ENCODE measurements around the gene CNTD1.

The CNTD1 gene

DNA sequence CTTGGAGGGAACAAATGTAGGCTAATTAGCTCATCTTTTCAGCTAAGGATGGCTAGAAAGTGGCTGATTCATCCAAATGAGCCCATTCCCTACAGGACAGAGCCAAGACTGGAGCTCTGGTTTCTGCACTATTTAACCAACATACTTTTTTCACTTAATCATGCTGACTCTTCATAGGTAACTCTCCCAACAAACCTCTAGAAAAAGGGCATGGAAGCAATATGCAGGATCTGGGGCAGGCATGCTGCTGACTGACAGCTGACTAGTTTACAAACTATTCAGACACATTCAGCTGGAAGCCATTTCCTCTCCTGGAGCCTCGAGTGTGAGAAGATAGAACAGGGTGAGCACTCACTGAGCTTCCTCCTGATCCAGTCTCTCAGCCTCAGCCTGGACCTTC lies 19.2 kb downstream of the CNTD1 start:
- POLR2A ChIA-PET: interaction anchor here (0.6 to 1.2 kb wide), 3 partner anchors 15 to 180 kb away, joined by 3 to 4 read pairs (median 3); partner anchors contain the start of gene RPL27
- CTCF ChIA-PET: interaction anchor here (0.7 to 8.2 kb wide), 8 partner anchors 7 to 349 kb away, joined by 3 to 46 read pairs (median 4); partner anchors contain the start of genes CNTD1 and COA3
- TF ChIP-seq SP3 (tag by site-specific recombination; IDR thresholded peaks at IDR 0.05): no peak
- TF ChIP-seq, protein P1, sequence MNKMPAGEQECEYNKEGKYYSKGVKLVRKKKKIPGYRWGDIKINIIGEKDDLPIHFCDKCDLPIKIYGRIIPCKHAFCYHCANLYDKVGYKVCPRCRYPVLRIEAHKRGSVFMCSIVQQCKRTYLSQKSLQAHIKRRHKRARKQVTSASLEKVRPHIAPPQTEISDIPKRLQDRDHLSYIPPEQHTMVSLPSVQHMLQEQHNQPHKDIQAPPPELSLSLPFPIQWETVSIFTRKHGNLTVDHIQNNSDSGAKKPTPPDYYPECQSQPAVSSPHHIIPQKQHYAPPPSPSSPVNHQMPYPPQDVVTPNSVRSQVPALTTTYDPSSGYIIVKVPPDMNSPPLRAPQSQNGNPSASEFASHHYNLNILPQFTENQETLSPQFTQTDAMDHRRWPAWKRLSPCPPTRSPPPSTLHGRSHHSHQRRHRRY (tag by site-specific recombination; IDR thresholded peaks at IDR 0.05): no peak
- TF ChIP-seq ZBTB21 (tag by site-specific recombination; IDR thresholded peaks at IDR 0.05): no peak
- no peak for TF ChIP-seq BCL11A (tag by site-specific recombination; IDR thresholded peaks at IDR 0.05; ENCODE audit: low read depth)
- no peak for TF ChIP-seq ZNF768 (tag by site-specific recombination; IDR thresholded peaks at IDR 0.05)
- no peak for TF ChIP-seq REPIN1 (tag by site-specific recombination; IDR thresholded peaks at IDR 0.05; ENCODE audit: low read depth)
- no peak for TF ChIP-seq MYNN (tag by site-specific recombination; IDR thresholded peaks at IDR 0.05; ENCODE audit: borderline replicate concordance)
- TF ChIP-seq, protein P2, sequence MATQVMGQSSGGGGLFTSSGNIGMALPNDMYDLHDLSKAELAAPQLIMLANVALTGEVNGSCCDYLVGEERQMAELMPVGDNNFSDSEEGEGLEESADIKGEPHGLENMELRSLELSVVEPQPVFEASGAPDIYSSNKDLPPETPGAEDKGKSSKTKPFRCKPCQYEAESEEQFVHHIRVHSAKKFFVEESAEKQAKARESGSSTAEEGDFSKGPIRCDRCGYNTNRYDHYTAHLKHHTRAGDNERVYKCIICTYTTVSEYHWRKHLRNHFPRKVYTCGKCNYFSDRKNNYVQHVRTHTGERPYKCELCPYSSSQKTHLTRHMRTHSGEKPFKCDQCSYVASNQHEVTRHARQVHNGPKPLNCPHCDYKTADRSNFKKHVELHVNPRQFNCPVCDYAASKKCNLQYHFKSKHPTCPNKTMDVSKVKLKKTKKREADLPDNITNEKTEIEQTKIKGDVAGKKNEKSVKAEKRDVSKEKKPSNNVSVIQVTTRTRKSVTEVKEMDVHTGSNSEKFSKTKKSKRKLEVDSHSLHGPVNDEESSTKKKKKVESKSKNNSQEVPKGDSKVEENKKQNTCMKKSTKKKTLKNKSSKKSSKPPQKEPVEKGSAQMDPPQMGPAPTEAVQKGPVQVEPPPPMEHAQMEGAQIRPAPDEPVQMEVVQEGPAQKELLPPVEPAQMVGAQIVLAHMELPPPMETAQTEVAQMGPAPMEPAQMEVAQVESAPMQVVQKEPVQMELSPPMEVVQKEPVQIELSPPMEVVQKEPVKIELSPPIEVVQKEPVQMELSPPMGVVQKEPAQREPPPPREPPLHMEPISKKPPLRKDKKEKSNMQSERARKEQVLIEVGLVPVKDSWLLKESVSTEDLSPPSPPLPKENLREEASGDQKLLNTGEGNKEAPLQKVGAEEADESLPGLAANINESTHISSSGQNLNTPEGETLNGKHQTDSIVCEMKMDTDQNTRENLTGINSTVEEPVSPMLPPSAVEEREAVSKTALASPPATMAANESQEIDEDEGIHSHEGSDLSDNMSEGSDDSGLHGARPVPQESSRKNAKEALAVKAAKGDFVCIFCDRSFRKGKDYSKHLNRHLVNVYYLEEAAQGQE (tag by site-specific recombination; IDR thresholded peaks at IDR 0.05): no peak
- no peak for TF ChIP-seq ZFP37 (tag by site-specific recombination; IDR thresholded peaks at IDR 0.05)
- TF ChIP-seq ZNF530 (tag by site-specific recombination; IDR thresholded peaks at IDR 0.05; ENCODE audit: low read depth): no peak
- TF ChIP-seq FEZF1 (tag by site-specific recombination; IDR thresholded peaks at IDR 0.05): no peak
- no peak for TF ChIP-seq ZNF473 (tag by site-specific recombination; IDR thresholded peaks at IDR 0.05)
- Histone ChIP-seq H3K36me3 (ENCODE audit: control insufficient read depth in 2 of 2, insufficient read depth in 1 of 2, low read length in 2 of 2) (peaks cover 89 to 97% of the 10 kb centered on the region in 2 experiments), H3K27ac (ENCODE audit: extremely low read depth, low read depth, low read length) (no peak overlapping the region), H3K9me3 (ENCODE audit: control insufficient read depth, insufficient read depth, low read depth, low read length) (no peaks in the 10 kb centered on the region), H3K4me1 (ENCODE audit: control insufficient read depth, insufficient read depth, low read length) (no peaks in the 10 kb centered on the region; the same call in 1 of the 2 replicates), H3K4me3 (ENCODE audit: low read depth, low read length) (no peak overlapping the region)

DNA sequence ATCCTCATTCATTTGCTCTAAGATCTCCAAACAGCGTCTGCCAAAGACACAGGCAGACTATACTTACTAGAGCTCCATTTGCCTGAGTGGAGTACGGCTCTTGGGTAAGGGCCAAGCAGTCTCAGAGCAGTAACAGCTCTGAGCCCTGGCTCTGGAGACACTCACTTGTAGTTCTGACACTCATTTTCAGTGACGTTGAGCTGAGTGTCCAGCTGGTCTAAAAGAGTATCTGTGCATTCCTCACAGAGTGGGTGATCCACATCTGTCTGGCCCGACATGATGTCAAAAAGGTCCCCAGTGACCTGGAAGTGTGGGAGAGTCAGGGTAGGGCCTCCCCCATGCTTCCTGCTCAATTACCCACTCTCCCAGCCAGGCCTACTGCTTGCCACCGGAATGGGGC lies 19.7 kb downstream of the CNTD1 start:
- H3K36me3 ChIP-seq (ENCODE audit: control insufficient read depth in 2 of 2, insufficient read depth in 1 of 2, low read length in 2 of 2): peaks cover 84 to 93% of the 10 kb centered on the region in 2 experiments
- no peak for TF ChIP-seq ZNF223 (tag by site-specific recombination; IDR thresholded peaks at IDR 0.05)
- TF ChIP-seq, protein P3, sequence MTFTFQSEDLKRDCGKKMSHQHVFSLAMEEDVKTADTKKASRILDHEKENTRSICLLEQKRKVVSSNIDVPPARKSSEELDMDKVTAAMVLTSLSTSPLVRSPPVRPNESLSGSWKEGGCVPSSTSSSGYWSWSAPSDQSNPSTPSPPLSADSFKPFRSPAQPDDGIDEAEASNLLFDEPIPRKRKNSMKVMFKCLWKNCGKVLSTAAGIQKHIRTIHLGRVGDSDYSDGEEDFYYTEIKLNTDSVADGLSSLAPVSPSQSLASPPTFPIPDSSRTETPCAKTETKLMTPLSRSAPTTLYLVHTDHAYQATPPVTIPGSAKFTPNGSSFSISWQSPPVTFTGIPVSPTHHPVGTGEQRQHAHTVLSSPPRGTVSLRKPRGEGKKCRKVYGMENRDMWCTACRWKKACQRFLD (tag by site-specific recombination; IDR thresholded peaks at IDR 0.05): no peak
- TF ChIP-seq, protein P4, sequence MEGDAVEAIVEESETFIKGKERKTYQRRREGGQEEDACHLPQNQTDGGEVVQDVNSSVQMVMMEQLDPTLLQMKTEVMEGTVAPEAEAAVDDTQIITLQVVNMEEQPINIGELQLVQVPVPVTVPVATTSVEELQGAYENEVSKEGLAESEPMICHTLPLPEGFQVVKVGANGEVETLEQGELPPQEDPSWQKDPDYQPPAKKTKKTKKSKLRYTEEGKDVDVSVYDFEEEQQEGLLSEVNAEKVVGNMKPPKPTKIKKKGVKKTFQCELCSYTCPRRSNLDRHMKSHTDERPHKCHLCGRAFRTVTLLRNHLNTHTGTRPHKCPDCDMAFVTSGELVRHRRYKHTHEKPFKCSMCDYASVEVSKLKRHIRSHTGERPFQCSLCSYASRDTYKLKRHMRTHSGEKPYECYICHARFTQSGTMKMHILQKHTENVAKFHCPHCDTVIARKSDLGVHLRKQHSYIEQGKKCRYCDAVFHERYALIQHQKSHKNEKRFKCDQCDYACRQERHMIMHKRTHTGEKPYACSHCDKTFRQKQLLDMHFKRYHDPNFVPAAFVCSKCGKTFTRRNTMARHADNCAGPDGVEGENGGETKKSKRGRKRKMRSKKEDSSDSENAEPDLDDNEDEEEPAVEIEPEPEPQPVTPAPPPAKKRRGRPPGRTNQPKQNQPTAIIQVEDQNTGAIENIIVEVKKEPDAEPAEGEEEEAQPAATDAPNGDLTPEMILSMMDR (tag by site-specific recombination; IDR thresholded peaks at IDR 0.05): no peak
- TF ChIP-seq, protein P1 (tag by site-specific recombination; IDR thresholded peaks at IDR 0.05): no peak
- no peak for TF ChIP-seq RBAK (tag by site-specific recombination; IDR thresholded peaks at IDR 0.05)
- no peak for TF ChIP-seq ZNF600 (tag by site-specific recombination; IDR thresholded peaks at IDR 0.05)
- no peak for TF ChIP-seq ZBTB8A (tag by site-specific recombination; IDR thresholded peaks at IDR 0.05)
- H3K4me3 ChIP-seq (ENCODE audit: low read depth, low read length): no peak overlapping the region
- H3K27ac ChIP-seq (ENCODE audit: extremely low read depth, low read depth, low read length): no peak overlapping the region
- ChIA-PET CTCF (interaction anchor here (0.7 to 8.2 kb wide), 11 partner anchors 8 to 354 kb away, joined by 3 to 46 read pairs (median 4); partner anchors contain the start of genes CNTD1 and COA3), POLR2A (interaction anchor here (1.2 to 2.0 kb wide), 2 partner anchors 15 to 180 kb away, joined by 3 to 9 read pairs; partner anchors contain the start of genes PSME3 and RPL27)
- H3K4me1 ChIP-seq (ENCODE audit: control insufficient read depth, insufficient read depth, low read length): peaks cover 3% of the 10 kb centered on the region; the same call in 1 of the 2 replicates
- H3K9me3 ChIP-seq (ENCODE audit: control insufficient read depth, insufficient read depth, low read depth, low read length): no peaks in the 10 kb centered on the region
